HTR-8/SVneo (cell line): ENCODE results near the gene ME3.
"Not testable (repeated sequence)": the region's sequence is repeated elsewhere in the genome, so short reads cannot be mapped to it uniquely, and the experiment has no call there.

Experiments
- DNase-seq: peaks from one replicate; pipeline ENCODE4 v3.0.0; 2011; ENCODE audit warnings: low spot score, mixed read lengths; ENCODE audit not compliant: insufficient read length
- FAIRE-seq: peaks from 2 replicates; lab custom pipeline; 2011; peaks lifted over from hg19 to GRCh38; lab: Jason Lieb, UNC

ME3 gene

DNA sequence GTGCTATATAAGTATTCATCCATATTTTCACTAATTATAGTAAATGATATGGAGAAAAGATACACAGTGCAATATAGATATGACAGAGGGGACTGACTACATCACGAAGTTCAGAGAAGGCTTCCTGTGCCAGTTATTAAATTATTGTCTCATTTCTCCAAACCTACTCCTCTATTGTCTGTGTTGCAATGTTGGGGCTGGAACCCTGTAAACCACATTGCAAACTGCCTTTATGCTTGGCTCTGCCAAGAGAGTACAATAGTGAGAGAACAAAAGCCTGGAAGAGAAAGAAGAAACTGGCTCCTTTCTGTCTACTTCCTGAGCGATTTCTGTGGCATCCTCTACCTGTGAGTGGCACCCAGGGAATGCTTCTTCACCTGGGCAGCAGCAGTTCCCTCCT is 46.4 kb downstream of the ME3 start:
- no peak for FAIRE-seq
- DNase-seq: no peak

DNA sequence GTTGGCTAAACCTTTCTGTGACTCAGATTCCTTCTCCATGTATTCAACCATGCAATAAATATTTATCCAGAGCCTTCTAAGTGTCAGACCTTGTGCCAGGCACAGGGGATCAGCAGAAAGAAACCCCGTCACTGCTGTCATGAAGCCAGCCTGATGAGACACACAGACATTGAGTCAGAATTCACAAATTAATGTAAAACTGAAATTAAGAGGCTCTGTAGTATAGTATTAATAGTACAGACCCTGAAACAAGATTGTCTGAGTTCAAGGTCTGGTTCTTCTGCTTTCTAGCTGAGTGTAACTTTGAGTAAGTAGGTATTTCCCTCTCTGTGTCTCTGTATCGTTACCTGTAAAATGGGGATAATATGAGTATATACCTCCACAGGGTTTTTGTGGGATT is 46.9 kb downstream of the ME3 start:
- FAIRE-seq: peak; percentile 20
- no peak for DNase-seq

DNA sequence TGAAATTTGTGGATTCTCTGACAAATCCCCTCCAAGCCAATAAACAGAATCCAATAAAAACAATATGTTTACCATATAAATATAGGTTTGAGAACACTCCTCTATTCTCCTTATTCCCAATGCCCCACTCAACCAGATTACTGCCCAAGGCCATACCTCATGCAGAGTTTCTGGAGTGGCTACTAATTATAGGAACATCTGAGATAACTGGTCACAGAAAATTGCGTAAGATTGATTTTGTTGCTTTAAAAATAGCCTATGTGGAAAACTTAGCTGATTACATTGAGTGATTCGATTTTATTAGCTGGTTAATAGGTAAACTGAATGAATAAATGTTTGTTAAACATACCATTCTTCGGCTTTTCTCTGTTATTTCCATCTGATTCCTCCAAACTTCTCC is 48.0 kb downstream of the ME3 start:
- FAIRE-seq (no peak), DNase-seq (no peak)

DNA sequence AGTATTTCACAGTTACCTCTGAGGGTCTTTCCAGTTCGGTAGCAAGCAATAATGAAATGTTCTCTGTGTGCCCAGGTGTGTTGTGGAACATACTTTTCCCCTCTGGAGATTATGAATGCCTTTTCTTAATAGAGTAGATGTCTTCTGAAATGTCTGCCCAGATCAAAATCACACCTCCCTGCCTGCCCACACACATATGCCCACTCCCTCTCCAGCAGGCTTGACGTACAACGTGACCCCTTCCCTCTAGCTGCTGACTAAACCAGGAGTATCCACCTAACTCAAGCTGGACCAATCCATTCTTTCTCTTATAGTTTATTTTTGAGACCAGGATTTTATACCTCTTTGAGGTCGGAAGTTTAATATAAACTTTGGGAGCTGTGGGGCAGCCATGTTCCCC is 48.7 kb downstream of the ME3 start:
- DNase-seq: no peak
- peak; percentile 28 for FAIRE-seq

DNA sequence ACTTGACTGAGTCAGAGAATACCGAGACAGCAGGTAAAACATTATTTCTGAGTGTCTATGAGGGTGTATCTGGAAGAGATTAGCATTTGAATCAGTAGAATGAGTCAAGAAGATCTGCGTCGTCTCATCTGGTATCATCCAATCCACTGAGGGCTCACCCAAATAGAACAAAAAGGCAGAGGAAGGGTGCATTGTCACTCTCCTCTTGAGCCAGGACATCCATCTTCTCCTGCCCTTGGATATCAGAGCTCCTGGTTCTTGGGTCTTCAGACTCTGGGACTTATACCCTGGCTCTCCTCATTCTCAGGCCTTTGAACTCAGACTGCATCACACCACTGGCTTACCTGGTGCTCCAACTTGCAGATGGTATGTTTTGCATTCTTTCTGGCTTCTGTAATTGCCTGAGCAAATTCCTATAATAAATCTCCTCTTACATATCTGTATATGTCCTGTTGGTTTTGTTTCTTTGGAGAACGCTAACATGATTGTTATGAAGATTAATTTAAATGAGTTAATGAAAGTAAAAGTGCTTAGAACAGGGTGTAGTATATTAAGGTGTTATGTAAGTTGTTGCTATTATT is 49.3 kb downstream of the ME3 start:
- no peak for FAIRE-seq

DNA sequence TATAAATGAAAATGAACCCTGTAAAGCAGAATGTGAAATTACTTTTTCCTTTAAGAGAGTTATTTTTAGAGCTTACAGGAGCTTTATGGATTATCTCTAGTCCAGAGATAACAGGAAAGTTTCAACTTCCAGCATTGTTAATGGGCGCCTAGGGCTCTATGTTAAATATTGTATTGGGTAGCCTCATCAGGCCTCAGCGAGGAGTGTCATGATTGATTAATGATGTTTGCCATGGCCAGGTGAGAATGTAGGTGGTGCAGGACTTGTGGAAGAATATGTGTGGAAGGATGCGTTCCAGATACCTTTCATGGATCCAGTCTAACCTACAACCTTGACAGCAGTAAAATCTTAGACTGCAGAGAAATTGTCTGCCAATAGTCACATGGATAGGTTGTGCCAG is 50.6 kb downstream of the ME3 start:
- FAIRE-seq (peak; percentile 26), DNase-seq (no peak)

More for the DNA sequence above, 49.3 kb downstream of the ME3 start:
- no peak for DNase-seq

DNA sequence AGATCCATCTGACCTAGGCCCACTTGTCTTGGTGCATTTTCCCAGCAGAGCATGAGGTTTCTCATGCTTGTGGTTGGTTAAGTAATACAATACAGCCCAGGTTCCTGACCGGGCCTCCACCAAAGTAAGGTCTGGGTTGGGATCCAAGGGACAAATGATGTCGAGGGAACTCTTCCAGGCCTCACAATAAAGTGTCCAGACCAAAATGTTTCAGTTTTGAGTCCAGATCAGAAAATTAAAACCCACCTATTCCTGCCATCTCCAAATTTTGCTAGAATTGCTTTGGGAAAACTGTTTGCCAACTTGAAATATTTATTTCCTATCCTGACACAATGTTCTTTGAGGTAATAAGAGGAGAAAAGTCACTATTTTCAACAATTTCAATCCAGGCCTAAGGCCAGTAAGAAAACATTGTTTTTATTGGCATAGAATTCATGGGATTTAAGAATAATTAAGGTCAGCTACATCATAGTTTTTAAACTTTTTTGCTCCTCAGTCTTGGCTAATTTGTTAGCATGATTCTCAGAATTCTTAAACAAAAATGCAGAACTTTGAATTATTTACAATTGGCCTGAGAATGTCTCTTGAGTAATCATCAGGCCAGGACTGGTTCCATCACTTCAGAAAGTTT is 51.4 kb downstream of the ME3 start:
- FAIRE-seq (no peak), DNase-seq (no peak)

DNA sequence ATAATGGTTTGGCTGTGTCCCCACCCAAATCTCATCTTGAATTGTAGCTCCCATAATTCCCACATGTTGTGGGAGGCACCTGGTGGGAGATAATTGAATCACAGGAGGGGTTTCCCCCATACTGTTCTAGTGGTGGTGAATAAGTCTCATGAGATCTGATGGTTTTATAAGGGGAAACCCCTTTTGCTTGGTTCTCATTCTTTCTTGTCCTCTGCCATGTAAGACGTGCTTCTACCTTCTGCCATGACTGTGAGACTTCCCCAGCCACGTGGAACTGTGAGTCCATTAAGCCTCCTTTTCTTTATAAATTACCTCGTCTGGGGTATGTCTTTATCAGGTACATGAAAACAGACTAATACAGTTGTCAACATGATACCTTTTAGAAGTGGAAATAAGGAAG is 53.0 kb downstream of the ME3 start:
- DNase-seq, FAIRE-seq: not testable (repeated sequence)

DNA sequence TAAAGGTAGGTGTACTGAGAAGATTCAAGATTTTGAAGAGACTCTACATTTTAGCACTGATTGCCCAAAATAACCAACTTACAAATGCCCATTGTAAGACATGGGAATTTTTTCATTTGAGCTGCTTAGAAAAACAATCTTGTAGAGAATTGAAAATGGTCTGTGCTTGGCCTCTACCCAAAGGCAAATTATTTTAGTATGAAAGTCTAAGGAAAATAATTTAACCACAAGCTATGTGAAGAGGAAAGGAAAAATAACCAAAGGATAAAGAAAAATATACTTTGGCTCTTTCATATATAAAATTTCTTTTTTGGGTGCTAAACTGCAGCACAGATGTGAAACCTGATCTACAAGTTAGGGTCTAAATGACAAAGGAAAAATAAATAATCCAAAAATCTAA is 54.9 kb downstream of the ME3 start:
- DNase-seq: no peak
- FAIRE-seq: no peak

DNA sequence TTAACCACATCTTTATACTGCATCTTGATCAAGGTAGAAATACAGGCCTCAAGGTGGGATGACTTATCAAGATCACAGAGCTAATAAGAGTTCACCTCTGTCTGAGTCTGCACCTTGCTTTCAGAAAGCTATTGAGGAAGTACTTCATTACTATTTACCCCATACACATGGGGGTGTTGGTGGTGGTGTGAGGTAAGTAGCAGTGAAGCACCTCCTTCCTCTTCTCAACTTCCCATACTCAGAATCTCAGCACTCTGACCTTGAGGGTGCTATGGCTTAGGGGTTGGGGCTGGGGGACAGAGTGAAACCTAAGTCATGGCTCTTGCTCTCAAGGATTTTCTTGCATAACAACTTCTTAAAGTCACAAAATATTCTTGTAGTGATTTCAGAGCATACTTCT is 56.9 kb downstream of the ME3 start:
- DNase-seq: no peak
- FAIRE-seq: no peak

DNA sequence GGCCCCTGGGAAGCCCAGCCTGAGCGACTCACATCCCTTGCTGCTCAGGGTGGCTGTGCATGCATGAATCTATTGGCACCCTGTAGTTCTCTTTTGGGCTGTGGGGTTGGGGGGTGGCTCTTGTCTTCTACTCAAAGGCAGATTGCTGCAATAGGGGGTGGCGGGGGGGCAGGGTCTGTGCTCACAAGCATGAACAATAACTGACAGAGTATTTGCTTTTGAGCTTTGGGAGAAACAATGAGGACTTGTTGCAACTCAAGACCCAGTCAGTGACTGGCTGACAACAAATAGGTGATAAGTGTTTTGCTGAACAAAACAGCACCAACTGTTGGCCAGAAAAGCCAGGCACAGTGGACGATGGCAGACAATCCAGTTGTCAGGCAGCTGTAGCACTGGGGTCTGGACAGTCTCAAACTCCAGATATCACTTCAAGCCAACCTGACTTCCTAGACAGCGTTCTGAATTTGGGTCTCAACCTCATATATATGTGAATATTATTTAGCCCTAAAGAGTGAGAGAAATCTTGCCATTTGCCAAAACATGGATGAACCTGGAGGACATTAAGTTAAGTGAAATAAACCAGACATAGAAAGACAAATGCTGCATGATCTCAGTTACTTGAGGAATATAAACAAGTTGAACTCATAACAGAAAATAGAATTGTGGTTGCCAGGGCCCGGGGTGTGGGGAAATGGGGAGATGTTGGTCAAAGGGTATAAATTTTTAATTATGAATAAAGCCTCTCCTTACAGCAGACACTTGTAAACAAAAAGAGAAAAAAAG is 61.7 kb downstream of the ME3 start:
- DNase-seq: no peak
- FAIRE-seq: no peak

DNA sequence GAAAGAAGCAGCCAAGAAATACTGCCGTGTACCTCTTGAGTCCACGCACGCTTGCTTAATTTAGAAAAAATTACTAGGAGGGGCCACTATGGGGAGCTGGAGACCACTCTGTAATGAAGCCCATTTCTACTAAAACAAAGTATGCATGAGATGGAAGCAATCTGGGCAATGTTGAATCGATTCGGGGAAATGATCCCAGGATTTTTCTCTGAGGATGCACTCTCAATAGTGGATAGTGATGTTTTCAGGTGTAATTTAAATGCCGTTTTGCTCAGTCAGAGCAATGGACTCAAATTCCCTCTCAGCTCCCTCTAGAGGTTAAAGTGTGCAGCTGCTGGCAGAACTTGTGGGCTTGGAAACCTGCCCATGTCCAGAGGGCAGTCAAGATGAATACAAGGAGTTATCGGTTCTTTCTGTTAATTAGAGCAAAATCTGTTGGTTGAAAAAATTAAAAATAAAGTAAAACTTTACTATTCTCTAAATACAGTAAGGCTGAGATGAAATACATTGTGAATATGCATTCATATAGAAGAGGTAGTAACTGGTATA is 64.1 kb downstream of the ME3 start:
- DNase-seq (peak; percentile 63), FAIRE-seq (peak; percentile 67)

DNA sequence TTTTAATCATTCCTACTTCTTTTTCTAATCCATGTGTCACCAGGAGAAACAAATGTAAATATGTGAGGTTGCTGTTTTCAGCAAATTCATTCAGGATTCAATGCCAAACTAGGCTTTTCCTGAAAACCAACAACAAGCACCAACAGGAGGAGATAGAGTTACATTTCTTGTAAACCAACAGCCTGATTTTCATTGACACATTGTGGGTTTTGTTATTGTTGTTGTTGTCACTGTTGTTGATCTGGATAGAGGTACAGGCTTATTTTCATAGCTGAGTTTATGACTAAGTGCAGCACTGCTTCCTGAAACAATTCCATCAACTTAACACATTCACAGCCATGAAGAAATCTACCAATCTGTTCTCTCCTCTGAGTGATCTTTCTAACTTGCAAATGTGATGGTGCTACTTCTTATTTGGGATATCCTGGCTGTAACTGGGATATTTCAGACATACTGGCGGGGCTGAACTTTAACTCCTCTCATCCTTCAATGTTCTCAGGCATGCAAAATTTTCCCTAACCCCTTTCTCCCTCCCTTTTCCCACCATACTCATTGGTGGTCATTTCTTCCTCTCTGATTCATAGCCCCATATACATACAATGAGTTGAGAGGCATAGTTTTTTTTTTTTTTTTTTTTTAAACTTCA is 65.5 kb downstream of the ME3 start:
- DNase-seq (no peak), FAIRE-seq (peak; percentile 33)

DNA sequence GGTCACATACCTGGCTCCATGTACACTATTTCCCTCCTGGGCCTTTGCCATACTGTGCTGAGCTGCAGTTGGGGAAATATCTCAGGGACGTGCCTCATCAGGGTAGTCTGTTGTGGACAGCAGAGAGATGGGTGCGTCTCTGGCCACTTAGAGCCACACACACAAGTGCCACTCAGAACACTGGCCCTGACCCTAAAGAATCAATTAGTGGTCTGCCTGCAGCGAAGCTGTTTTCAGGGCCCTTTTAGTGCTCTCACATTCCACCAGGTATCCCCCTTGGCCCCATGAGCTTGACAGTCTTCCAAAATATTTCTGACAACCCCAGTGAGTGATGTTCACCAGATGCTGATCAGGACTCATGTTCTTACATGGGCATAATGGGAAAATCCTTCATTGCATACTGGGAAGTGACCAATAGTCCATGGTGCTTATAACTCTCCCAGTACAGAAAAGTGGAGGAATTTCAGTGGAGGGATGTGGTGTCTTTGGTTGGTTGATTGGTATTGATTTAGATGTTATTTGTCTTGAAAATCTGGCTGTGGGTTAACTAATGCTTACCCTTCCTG is 66.1 kb downstream of the ME3 start:
- DNase-seq (no peak), FAIRE-seq (no peak)

DNA sequence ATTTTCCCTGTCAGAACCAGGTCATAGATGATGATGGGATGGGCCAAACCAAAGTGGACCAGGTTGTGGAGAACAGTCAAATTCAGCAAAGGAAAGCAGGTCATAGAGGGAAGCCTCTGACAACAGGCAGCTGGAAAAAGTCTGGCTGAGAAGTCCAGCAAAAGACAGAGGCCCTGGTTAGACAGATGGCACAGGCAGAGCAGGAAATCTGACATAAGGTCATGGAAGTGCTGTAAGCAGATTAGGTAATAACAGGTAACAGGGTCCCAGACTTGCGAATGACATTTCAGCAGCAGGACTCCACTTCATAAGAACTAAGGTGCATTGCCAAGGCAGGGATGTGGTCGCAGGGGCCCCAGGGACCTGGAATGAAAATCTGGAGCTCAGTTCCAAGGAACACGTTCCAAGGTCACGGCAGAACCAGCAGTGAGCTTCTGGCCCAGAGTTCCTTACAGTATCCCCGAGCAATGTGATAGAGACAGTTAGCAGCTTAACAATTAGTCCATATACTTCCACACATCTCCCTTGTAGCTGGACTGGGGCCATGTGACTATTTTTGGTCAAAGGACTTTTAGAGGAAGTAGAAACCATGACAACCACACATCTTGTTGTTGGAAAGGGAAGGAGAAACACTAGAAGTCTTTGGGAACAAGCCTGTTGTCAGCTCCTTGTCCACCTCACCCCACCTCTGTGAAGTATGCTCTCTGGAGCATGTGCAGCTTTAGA is 75.4 kb downstream of the ME3 start:
- no peak for DNase-seq
- no peak for FAIRE-seq

DNA sequence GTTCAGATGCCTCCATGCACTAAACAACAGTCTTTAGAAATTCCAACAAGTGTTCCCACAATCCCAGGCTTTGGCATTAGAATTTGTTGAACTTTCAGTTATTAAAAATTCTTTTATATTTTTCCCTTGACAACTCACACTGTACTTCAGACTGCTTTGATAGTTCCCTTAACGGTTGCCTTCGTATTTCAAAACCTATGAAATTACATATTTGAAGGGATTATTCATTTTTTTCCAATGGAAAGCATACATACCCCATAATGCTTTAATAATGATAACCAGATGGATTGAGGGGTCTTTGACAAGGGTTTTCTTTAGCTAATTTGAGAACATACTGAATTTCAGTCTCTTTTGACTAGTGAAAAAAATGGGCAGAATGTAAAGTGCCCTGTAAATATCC is 76.5 kb downstream of the ME3 start:
- no peak for DNase-seq
- no peak for FAIRE-seq

DNA sequence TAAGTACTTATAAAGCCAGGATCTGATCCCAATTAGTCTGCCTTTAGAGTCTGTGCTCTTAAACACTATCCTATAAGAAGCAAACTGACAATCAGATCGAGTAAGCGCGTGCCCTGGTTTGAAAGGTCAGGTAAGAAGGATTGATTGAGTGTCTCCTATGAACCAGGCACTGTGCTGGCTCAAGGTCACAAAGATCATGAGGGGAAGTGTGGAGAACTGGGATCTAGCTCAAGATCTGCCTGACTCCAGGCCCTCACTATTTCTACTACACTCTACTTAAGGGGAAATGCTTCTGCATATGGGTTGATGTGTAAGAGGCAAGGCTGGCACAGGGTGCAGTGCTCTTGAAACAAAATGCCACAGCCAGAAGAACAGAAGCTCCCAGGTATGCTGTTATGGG is 77.0 kb downstream of the ME3 start:
- DNase-seq: no peak
- no peak for FAIRE-seq

DNA sequence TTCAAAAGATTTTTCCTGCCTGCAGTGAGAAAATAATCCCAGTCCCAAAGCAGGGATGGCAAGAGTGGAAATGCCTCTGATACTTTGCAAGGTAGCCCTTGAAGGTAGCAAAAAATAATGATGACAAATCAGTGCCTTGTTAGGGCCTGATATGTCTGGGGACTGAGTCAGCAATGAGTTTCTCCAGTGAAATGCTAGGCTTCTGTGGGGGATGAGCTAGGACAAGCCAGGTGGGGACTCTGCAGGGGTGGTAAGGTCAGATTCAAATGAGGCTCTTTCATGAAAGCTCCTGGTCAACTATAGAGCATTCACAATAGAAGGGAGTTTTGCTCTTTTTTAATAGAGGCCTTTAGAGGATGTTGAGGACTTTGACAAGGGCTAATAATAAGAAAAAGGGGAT is 77.7 kb downstream of the ME3 start:
- no peak for DNase-seq
- FAIRE-seq: no peak

DNA sequence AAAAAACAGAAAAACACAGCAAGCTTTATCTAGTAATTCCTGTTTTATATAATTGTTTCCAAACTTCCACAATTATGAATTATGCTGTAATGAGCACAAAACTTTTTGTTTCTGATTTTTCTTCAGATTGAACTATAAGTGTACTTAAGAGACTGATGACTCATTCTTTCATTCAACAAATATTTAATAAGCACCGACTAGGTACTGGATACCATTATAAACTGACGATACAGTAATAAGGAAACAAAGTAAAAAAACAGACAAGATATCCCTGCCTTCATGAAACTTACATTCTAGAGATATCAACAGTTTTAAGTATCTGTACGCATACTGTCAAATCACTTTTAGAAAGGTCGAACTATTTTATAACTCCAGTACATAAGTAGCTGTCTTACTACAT is 78.6 kb downstream of the ME3 start:
- FAIRE-seq (no peak), DNase-seq (no peak)
